NCI-H345 (cell line): ENCODE data around the gene SH3RF3.
"Not testable (repeated sequence)": the region's sequence is repeated elsewhere in the genome, so short reads cannot be mapped to it uniquely, and the experiment has no call there.

Experiments used
- DNase-seq: peaks from one replicate; lab custom pipeline; 2025; lab: John Stamatoyannopoulos, UW

Gene SH3RF3

DNA sequence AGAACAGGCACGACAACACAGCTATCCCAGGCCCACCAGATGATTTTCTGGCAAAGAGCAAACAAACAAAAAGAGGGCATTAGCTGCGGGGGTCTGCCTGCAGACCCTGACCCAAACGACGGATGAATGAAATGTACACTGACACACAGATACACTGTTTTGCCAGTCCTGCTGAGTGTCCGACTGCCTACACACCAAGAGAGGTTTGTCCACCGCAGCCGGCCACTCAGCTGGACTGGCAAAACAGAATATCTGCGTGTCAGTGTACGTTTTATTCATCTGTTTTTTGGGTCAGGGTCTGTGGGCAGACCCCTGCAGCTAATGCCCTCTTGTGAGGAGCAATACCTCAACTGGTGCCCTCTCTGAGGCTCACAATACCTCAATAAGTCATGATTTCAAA lies 10.7 kb upstream of the SH3RF3 start:
- no peak for DNase-seq

DNA sequence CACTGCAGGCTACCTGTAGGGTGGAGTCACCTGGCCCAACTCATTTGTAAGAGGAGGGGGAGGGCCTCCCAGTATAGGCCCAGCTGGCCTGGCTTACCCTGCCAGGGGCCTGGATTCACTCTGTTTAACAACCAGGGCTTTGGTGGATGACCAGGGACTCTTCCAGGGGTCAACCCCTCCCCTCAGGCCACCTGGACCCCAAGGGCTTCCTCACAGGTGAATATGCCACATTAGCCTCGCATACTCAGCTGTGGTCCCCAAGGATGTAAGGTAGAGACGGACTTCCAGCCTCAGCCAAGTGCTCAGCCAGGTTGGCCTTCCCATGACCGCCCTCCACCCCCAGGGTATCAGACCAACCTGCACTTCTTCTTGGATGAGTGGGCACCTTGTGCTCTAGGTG lies 8.8 kb upstream of the SH3RF3 start:
- DNase-seq: no peak

DNA sequence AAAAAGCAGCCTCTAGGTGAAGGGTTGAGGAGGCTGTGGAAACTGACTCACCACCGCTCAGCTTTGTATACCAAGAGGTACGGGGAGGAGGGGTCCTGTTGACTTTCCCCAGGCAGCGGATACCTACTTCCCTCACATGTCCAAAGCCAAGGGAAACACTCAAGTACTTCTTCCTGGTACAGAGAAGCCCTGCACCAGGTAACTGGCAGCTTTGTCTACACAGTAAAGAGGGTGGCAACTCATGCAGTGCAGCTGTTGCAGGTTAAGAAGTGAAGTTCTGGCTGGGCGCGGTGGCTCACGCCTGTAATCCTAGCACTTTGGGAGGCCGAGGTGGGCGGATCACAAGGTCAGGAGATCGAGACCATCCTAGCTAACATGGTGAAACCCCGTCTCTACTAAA lies 8.3 kb upstream of the SH3RF3 start:
- not testable (repeated sequence) for DNase-seq

DNA sequence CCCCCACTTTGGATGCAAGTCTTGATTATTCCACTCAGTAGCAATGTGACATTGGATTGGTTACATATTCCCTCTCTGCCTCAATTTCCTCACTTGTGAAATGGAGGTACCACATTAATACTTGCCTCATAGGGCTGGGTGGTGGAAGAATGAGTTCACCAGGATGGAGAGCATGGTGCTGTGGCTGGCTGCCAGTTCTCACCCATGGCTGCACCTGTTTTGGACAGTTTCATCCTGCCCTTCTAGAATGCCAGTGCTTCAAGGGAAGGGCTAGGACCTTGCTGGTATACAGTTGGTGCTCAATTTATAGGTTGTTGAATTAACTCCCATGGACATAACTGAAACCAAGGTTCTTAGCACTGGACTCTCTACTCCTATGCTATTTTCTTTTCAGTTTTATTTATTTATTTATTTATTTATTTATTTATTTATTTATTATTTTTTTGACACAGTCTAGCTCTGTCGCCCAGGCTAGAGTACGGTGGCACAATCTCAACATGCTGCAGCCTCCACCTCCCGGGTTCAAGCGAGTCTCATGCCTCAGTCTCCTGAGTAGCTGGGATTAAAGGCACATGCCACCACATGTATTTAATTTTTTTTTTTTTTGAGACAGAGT lies 5.3 kb upstream of the SH3RF3 start:
- no peak for DNase-seq

DNA sequence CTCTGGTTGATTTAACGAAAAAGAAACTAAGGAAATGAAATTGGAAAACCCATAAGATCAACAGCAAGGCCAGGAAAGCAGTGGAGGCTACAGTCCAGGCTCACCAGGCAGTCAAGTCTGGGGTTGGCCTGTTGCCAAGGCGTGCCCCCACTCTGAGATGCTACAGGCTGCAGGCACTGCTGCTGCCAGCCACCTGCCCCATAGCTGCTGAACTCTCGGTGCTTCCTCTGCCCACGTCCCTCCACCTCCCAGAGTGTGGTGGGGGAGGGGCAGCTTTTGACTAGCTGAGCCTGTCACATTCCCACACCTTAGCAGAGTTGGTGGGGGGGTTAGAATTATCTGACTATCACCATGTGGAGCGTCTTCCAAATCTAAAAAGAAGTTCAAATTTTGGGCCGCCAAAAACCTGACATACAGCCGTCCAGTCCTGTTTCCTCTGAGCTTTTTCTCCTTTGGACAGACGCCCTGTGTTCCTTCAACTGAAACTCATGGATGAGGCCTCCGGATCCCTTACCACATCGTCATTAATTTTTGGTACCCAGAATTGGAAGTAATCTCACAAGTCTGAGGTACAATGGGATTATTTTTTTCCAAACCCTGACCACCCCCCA lies 3.9 kb upstream of the SH3RF3 start:
- DNase-seq: peak; percentile 65

DNA sequence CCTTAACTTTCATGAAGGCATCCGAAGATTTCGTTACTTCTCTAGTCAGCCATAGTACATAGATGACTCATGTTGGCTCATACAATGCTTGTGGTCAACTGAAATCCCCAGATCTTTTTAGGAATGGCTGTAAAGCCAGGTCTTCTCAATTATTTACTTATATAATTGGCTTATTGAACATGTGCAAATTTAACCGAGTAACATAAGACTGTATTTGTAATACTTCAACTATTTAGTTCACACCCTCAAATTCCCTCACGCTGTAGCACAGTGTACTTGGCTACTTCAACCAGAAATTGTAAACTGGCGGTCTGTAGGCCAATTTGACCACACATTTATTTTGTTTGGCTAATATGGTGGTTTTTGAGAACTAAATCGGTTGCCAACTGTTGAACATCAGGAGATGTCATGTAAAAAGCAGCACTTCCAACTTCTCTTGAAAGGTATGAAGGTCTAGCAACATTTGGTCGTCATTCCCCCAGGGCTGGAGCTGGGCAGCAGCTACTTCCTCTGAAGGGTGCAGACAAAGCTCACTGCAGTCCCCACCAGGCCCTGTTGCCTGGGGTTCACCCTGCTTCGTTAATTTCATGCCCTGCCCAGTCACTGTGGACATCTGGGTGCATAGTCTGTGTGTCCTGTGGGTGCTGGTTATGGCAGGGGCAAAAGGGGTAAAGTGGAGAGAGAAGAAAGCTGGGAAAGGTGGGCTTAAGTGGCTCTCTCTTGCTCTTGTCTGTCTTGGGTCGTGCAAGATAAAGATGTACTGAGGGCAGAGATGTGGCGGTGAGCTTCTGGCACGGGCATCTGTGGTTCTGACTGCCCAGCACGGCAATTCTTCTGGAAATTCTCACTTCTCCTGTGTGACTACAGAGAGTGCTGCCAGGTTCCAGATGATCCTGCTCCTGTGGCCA lies 3.2 kb upstream of the SH3RF3 start:
- DNase-seq: no peak

DNA sequence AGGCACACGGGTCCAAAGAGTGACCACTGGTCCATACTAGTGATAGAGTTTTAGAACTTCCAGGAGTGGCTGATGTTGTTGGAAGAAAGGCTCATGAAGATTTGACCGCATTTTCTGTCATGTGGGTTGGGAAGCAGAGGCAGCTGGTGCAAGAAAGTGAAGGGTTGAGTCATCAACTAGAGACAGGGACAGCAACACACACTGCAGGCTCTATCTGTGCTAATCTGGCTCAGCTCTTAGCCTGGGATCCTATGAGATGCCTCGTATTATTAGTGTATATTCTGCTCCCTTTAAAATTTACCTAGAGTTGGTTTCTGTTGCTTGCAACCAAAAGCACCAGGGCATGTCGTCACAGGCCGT lies 2.5 kb upstream of the SH3RF3 start:
- no peak for DNase-seq

DNA sequence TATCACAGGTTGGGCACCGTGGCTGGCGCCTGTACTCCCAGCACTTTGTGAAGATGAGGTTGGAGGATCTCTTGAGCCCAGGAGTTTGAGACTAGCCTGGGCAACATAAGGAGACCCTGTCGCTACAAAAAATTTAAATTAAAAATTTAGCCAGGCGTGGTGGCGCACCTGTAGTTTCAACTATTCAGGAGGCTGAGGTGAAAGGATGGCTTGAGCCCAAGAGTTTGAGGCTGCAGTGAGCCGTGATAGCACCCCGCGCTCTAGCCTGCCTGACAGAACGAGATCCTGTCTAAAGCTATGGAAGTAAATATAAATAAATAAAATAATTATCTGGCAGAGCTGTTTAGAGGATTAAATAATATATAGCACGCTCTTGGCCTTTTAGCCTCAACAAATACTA lies 1.4 kb upstream of the SH3RF3 start:
- DNase-seq: no peak

DNA sequence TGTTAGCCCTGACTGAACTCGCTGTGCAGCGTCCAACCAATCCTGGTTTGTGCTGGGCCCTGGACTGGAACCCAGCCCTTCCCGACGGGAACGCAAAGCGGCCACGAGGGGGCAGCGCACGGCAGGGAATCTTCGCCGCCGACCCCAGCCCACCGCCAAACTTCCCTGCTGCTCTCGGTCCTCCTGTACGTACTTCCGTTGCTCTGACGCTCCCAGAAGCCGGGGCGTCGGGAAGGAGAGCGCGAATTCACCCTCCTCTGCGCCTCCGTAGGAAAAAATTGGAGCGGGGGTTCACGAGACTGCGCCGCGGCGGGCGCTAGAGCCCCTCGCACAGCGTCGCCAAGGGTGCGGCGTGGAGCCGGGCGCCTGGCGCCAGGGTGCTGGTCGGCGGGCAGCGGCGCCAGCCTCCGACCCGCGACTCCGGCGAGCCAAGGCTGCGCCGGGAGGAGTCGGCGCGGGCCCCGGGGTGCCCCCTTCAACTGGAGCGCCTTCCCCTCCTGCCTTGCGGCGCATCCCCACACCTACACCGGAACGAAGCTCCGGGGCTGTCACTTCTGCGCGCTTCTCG lies 873 bp upstream of the SH3RF3 start:
- DNase-seq: peak; percentile 89

DNA sequence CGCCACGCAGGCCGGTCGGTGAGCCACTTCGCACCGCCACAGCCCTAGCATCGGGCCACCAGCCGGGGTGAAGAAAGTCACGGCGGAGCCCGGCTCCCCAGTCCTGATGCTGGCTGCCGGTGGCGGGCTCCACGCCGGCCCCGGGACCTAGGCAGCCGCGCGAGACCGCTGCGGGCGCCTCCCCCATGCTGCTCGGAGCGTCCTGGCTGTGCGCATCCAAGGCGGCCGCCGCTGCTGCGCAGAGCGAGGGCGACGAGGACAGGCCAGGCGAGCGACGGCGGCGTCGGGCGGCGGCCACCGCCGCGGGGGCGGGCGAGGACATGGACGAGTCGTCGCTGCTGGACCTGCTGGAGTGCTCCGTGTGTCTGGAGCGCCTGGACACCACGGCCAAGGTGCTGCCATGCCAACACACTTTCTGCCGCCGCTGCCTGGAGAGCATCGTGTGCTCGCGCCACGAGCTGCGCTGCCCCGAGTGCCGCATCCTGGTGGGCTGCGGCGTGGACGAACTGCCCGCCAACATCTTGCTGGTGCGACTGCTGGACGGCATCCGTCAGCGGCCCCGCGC lies 433 bp downstream of the SH3RF3 start:
- peak; percentile 32 for DNase-seq

DNA sequence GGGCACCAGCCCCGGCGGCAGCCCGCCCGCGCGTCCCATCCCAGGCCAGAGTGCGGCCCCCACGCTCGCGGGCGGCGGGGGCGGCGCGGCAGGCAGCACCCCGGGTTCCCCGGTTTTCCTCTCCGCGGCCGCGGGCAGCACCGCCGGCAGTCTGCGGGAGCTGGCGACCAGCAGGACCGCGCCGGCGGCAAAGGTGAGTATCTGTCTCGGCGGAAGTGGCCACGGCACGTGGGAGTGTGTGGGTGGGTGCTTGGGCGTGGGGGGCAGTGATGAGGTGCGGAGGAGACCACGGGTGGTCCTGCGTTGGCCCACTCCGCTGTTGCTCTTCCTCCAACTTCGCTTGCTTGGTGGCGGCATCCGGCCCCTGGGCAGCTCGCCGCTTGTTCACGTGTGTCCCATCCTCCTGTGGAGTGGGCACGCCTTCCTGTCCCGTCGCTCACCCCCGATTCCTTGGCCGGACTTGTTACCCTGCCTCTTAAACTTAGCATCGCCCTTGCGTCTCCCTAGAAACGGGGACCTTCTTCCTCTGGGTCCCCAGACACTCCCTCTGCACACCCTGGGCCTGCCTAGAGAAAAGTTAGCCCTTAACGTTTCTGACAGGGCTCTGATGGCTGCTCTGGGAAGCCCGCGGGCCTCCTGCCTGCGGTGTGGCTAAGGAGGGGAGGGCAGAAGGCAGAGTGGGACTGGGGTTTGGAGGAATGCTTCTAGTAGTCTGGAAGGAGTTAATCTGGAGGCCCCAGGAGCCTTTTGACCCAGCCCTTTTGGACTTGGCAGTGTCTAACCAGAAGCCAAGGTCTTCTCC lies 1.1 kb downstream of the SH3RF3 start:
- no peak for DNase-seq

DNA sequence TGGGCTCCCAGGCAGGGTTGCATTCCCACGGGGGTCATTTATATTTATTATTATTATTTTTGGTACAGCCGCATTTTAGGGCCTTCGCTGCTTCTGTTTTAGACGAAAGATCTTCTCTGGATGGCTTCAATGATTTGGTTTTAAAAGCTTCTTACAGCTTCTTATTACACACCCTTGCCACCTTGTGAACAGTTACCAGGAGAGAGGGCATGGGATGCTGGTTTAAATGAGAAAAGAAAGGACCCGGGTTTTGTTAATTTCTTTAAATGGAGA lies 1.7 kb downstream of the SH3RF3 start:
- no peak for DNase-seq

DNA sequence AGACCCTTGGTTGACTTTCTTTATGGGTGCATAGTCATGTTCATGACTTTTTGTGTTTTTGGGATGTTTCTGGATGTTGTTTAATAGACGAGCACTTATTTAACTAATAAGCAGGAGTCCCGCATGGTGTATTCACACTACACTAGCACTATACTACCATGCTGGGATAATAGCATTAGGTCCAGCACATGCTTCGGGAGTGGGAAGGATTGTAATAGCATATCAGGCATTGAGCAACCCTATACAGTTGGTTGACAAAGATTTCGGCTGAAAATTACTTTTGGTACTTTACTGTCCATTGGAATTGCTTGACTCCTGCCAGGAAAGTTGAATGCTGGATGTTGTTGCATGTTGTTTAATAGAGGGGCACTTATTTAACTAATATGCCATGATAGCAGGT lies 2.8 kb downstream of the SH3RF3 start:
- no peak for DNase-seq

DNA sequence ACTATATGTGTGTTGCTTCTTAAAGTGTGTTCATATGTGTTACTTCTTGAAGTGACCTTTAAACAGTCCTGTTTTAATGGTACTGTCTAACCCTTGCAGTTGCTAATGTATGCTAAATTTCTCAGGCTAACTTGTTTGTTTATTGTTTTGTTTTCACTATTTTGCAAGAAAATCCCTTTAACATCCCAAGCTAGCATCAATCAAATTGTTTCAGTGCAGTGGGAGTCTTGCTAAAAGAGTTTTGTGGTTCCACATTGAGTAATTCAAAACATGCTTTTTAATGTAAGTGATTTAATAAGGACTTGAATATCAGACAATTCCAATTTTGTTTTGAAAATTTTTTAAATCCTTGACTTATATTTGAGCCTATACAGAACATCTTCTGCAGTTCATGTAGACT lies 3.6 kb downstream of the SH3RF3 start:
- no peak for DNase-seq

DNA sequence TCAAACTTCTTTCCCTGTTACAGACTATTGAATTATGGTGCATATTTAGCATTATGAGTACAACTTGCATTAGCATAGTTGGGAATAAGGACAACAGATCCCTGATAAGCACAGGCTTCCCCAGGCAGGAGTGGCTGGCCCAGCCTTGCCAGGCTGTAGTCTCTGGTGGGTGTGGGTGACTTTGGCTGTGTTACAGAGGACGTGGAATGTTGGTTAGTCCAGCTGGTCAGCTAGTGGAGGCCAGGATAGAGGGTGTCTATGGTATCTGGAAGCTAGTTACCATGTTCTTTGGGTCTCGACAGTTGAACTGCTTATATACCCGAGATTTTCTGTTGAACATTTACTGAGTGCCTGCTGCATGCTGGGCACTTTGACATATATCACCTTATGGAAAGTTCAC lies 4.7 kb downstream of the SH3RF3 start:
- DNase-seq: no peak

DNA sequence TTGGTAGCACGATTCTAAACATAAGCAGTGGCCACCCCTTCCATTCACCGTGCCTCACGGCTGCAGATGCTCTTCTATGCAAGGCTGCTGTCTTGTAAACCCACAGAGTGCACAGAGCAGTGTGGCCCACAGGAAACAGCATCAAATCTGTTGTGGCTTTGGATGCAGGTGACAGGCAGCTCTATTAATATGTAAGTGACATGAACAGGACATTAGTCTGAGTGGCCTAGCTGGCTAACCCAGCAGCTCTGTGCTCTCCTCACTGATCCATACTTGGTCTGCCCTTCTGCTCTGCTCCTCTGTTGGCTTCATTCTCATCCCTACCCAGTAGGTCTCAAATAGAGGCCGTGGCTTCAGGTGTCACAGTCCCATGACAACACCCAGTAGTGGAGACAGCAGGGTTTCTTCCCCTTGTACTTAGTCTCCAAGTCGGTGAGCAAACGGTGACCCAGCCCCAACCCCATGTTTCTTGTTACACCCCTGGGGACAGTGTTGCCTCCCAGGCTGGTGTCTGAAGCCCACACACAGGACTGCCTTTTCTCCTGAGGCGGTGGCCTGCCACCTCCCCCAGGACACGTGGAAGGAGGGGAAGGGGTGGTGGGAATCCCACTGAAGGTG lies 5.8 kb downstream of the SH3RF3 start:
- peak; percentile 8 for DNase-seq

DNA sequence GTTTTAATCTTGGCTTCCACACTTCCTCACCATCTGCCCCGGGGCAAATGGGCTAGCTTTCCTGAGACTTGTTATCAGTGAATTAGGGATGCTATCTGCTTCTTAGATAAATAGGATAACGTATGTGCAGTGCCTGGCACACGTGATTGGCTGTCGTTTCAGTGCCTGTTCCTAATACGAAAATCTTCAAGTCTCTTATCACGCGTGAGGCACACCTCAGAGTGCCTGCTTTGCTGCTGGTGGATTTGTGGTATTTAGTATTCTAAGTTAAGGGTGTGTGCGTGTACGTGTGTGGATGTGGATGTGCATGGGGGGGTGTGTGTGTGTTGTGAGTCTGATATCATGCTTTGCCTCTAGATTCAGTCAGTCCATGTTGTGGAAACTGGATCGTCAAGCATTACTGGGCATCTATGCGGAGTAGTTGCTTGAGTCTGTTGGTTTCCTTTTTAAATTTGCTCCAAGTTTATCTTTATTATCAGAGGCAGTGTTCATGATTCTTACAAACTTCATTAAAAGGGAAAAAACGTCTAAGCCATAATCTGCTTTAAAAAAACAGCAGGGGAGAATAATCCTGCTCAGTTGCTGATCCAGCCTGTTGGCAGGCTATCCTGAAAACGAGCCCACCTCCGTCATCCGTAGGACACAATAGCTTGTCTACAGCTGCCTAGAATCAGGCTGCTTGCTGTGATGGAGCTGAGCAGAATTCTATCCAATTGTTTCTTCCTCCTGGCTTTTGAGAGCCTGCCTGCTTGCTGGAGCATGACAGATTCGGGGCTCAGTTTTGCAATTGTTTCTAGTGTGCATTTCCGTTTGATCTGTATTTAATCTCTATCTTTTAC lies 6.6 kb downstream of the SH3RF3 start:
- DNase-seq: peak; percentile 90

DNA sequence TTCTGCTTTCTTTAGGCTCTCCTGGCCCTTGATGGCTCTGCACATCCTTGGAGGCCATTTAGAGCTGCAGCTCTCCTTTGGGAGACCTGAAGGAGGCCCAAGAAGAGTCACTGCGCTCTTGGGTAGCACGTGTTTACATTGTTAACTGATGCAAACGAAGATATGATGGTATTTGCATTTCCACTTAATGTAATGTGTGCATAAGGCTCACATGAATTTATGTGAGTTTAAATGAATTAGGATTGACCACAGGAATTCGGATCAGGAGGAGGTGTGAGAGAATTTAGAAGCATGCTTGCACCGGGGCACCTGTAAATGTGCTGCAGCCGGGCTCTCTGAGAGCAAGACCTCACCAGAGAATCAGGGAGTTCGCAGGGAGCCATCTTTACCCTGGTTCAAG lies 7.5 kb downstream of the SH3RF3 start:
- no peak for DNase-seq

DNA sequence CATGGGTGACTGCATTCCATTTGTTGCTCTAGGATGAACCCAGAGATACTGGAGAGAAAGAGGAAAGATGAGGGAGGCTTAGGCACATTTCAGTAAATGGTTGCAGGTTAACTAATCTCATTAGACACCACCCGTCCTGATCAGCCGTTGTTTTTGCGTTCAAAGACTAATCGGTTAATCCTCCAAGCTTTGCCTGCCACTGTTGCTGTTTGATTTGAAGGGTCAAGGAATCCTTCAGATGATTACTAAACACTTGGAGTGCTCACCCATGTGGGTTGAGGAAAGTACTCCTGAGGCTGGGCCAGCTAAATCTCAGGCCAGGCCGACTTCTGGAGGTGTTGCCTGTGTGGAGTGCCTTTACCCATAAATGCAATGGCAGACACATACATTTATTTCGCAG lies 8.6 kb downstream of the SH3RF3 start:
- no peak for DNase-seq

DNA sequence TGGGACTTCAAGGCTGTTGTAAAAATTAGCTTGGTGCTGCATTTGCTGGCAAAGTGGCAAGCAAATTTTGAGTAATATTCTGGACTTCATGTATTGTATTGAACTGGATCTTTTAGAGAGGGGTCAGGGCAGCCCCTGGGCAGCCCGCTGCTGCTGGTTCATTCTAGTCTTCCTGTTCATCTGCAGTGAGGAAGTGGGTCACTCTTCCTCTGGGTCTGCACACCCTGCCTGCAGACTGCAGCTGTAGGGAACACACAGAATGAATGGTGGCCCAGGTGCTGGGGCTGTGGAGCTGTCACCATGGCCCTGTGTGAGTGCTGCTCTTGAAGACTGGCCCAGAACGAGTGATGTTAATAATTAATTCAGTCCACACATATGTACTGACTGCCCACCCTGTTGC lies 9.4 kb downstream of the SH3RF3 start:
- no peak for DNase-seq

DNA sequence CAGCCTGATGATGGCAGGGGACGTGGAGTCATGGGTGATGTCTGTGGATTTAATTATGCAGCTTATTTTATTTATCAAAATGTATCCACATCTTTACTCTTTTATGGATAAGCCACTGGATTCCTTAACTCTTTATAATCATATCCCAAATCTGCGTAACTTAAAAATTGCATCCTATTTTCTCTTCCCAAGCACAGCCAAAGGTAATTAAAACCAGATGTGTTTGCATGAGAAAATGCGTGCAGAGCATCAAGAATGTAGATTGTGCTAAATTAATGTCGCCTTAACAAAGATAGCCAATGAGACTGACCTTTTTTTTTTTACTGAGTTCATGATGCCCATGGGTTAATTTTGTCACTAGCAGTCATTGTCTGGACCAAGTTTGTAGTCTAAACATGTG lies 10.0 kb downstream of the SH3RF3 start:
- DNase-seq: no peak
